NCI-H128 (cell line): ENCODE data around the gene KLHL29.

ENCODE experiments used
- DNase-seq: peaks from one replicate; lab custom pipeline; 2025; ENCODE audit not compliant: unreplicated experiment; lab: John Stamatoyannopoulos, UW

Gene KLHL29

DNA sequence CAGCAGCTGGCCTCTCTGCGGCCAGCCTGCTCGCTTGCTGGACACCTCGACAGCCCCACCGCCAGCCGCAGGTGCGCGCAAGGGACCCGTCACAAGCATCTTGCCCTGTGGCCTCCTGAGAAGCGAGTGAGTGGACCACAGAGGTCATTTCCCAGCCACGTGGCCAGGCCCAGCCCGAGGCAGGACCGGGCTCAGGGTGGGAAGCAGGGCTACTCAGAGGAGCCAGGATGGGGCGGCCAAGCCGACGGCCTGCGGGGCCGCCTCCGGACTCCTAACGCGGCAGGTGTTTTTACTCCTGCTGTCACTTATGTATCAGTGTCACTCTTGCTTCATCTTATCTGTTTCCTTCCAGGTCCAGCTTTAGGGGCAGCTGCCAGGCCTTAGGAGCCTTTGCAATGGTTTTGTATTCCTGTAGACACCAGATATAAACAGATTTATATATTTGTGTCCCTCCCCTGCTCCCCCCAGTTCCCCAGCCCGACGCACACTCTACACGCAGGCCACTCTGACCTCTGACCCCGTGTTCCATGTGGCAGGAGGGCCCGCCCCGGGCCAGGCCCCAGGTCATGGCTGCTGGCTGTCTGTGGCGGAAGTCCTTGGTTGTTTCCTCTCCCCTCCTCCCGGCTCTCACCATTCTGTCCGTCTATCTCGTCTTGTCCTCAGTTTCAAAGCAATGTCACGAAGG, 305.6 kb downstream of the KLHL29 start:
- DNase-seq, result no peak

DNA sequence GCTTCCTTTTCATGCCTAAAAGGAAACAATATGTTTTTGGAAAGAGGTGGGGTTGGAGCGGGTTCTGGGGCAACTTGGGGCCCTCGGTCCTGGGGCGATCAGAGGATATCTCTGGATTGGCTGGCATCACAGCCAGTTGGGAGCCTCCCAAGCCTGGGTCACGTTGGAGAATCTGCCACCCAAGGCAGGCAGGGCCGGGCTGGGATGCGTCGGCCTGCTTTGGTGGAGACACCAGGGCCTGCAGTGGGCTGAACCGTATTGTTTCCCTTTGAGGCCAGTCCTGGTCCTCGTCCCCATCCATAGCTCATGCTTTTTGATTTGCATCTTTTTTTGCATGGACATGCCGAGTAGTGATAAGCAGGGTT, 306.1 kb downstream of the KLHL29 start:
- DNase-seq, result no peak

DNA sequence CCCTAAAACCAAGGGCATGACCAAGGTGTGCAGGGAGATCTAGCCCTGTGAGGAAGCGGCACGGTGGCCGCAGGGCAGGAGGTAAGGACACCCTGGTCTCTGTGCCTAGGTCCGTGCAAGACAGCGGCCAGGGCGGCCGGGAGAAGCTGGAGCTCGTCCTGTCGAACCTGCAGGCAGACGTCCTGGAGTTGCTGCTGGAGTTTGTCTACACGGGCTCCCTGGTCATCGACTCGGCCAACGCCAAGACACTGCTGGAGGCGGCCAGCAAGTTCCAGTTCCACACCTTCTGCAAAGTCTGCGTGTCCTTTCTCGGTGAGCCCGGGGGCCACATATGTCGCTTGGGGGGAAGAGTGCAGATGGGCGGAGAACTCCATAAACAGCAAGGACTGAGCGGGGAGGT, 306.6 kb downstream of the KLHL29 start:
- DNase-seq, result no peak

DNA sequence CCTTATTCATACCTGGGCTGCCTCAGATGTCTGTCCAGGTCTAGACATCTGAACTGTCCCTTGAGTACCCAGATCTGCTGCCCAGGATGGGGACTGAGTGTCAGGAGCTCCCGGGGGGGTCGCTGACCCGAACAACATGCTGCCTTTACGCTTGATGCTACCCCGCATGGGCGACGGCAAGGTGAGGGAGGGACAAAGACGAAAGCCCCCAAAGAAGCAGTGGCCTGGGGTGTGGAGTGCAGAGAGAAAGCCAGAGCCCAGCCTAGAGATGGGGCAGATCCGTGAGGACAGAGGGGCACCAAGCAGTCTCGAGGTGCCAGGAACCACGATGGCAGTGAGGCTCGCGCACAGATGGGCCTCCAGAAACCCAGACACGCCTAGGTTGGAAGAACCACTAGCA, 307.3 kb downstream of the KLHL29 start:
- no peak for DNase-seq

DNA sequence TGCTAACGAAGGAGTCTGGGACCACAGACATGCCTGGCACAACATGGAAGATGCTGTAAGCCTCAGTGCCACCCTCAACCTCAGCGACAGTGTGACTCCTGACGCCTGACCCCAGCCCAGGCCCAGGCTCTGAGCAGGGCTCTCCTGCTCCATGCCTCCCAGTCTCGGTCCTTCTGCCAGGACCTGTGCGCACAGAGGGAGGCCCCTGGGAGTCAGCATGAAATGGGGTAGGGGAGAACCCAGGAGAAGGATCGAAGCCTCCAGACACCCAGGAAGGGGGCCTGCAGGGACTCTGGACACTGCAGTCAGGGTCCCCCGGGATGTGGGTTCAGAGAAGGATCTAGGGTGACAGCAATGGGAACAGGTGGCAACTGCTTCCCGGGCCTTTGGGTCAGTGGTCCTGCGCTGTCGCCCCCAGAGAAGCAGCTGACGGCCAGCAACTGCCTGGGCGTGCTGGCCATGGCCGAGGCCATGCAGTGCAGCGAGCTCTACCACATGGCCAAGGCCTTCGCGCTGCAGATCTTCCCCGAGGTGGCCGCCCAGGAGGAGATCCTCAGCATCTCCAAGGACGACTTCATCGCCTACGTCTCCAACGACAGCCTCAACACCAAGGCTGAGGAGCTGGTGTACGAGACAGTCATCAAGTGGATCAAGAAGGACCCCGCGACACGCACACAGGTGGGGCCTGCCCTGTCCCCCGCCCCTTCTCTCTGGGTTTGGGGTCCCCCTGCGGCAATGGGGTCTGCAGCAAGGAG, 308.0 kb downstream of the KLHL29 start:
- DNase-seq, result no peak

DNA sequence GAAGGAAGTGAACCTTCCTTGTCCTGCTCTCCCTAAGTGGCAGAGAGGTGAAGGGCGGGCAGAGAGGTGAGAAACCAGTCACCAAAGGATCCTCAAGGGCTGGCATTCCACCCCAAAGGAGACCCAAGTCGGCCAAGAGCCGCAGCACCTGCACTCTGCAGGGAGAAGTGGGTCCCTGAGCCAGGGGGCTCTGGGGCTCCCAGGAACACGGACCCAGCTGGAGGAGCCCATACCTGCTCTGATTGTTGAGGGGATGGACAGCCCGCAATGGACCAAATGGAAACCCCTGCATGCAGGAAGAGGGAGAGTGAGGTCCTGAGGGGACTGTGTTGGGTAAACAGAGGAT, 308.6 kb downstream of the KLHL29 start:
- no peak for DNase-seq

DNA sequence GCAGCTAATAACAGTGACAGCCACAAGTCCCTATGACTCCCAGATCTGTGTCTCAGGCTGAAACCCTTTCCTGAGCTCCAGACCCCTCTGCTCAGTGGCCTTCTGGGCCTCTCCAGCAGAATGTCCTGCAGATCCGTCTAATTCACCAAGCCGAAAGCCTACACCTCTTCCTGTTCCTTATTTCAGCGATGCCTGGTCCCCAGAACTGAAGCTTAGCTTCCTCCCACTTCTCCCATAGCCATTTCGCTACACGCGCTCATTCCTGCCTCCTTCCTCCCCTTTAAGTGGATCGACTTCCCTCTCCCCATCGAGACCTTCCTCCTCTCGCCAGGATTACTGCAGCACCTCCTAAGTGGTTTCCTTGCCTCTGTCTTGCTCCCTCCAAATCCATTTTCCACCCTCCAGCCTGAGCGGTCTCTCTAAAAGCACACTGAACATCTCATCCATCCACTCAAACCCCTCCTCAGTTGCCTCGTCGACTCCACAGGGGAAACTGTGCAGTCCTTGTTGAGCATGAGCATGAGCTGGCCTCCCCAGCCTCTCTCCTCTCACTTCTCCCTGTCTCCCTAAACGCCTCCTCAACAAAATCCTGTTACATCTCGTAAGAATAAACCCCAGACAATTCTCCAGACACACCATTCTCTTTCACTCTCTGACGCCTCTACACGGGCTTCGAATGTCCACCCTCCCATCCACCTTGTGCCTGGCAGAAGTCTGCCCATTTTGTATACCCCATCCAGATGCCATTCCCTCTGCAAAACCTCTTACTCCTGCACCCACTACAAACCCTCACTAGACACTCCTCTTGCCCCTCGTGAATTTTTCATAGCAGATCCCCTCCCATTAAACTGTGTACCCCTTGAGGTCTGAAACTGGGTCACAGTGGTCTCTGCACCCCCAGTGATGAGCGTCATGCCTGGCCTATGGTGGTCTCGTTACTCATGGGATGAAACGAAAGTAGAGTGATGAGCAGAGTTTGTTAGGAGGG, 309.4 kb downstream of the KLHL29 start:
- no peak for DNase-seq

DNA sequence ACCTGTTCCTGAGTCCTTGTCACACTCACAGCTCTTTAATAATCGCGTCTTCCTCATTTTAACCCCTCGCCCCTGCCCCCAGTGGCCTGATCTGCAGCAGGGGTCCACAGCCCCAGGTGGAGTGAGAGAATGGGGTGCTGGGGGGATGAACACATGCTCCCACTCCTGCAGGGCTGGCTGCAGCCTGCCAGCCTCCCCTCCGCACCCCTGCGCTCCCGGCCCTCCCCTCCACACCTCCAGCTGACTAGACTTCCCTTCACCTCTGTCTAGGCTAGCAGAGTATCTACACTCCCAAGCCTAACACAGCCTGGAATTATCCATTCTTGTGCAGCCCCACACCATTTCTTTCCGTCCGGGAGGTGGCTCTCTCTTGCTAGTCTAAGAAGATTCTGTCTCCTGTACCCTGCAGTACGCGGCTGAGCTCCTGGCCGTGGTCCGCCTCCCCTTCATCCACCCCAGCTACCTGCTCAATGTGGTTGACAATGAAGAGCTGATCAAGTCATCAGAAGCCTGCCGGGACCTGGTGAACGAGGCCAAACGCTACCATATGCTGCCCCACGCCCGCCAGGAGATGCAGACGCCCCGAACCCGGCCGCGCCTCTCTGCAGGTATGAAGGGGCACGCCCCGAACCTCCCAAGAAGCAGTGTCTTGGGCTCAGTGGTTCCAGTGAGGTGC, 310.4 kb downstream of the KLHL29 start:
- no peak for DNase-seq

DNA sequence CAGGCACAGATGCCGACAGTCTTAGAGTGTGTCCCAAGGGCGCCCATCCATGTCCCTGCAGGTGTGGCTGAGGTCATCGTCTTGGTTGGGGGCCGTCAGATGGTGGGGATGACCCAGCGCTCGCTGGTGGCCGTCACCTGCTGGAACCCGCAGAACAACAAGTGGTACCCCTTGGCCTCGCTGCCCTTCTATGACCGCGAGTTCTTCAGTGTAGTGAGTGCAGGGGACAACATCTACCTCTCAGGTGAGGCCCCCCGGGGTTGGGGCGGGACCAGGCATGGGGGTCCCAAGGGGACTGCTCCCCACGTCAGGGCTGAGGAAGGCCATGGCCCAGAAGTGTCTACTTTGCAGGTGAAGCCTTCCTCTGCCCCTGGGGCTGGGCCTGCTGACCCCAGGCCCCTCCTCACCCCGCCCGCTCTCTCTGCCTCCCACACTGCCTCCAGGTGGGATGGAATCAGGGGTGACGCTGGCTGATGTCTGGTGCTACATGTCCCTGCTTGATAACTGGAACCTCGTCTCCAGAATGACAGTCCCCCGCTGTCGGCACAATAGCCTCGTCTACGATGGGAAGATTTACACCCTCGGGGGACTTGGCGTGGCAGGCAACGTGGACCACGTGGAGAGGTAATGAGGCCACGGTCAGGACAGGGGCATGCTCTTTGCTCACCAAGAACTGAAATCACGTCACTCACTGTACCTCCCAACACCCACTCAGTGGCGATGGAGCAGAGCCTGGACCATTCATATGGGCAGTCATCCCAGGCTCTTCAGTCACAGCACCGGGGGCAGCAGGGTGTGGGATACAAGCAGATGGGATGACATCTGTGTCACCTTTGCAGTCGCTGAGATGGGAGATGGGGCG, 311.1 kb downstream of the KLHL29 start:
- no peak for DNase-seq

DNA sequence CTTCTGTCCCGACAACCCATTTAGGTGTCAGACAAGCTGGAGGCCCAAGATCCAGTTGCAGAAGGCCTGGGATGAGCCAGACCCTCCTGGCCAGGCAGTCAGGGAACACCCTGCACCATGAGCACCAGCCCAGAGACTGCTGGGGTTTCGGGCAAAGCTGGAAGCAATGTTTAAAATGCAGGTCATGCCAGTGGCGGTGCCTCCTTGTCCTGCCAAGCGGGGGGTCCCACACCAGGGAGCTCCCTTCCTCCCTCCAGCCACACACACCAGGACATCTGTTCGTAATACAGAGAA, 311.7 kb downstream of the KLHL29 start:
- no peak for DNase-seq

DNA sequence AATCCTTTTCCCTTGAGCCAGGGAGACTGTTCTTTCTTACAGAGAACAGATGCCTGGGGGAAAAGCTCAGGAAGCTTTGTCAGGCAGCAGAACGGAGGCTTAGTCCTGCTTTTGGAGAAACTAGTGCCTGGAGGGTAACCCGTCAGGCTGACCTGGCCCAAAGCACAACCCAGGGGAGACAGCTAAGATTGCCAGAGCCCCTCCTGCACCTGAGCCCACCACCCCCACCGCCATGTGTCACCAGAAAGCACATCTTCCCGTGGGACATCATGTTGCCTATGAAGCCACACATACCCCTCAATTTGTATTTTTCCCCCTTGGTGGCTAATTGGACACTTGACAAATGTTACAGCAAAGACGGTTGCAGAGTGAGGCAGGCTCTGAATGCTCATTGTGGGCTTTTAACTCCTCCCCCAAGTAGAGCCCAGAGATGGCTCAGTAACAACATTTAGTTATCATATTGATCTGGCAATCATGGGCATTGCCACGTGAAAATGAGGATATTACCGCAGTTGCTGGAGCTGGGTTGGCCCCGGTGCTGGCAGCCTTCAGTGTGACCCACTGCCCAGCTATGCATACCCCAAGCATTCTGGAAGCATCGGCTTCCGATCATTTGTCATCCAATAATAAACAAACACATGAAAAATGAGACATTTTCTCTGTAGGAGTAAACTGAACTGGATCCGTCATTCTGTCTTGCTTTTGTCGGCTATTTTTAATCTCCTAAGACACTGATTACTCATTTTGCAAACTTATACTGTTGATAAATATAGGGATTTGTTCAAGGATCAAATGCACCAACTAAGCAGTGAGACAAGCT, 312.5 kb downstream of the KLHL29 start:
- no peak for DNase-seq

DNA sequence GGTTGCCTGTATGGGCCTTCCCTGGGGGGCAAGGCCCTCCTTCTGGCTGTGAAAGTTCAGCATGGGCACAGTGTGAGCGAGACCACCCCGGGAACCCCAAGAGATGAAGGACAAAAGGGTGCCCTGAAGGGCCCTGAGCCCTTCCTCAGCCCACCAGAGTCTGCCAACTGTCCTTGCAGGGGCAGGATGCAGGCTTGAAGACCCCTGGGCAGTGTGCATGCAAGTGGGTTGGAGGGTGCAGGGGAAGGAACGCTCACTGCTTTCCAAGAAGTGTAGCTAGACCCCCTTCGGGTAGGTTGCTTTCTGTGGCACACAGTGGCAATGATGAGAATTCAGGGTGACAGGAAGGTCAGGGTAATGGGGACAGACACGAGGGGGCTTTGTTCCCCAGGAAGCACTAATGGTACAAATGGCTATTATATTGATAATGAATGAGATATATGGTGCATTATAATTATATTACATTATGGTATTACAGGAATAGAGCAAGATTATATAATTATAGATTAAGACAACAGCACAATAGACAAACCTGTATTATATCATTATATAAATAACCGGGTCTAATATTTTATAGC, 313.2 kb downstream of the KLHL29 start:
- no peak for DNase-seq

DNA sequence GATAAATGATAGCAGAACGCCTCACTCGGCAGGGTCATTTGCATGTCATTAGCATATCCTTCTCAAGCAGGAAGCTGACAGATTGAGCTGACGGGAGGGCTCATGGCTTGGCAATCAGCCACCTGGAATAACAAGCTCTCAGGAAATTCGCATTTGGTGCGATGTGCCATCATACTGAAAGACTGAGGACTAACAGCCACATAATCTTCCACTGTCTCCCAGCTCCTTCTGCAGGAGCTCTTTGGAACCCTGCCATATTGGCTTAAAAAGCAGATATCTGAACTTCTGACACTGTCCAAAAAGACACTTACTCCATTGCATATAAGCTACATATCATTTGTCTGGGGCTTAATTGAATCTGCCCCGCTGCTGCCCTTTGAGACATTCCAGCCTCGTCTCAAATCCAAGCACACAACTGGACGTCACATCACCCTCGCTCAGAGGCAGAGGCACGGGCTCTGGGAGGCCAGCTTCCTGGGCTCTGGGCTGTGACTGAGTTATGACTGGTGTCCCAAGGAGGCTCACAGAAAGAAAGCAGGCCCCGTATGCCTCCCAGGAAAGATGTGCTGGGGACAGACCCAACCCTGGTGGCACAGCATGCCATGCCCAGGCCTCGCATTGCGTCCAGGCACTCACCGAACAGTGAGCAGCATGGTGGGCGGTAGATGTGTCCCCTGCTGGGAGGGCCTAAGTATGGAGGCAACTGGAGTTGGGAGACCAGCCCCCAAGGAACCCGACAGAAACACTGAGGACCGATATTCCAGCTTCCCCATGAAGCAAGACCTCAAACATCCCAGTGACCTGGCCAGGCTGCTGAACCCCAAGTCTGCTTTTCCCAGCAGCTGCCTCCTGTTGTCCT, 314.0 kb downstream of the KLHL29 start:
- no peak for DNase-seq

DNA sequence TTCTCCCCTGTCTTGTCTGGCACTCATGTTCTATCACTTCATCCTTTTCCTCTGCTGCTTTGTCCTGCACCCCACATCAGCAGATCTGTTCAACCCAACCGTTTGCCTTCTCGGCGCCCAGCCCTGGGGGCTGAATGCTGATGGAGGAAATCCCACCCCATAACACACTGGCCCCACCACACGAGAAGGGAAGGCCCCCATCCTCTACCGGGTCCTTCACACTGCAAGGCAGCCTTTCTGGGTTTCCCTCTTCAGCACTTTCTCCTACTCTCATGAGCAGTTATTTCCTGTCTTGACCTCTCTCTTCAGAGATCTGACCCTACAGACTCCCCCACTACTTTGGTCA, 314.6 kb downstream of the KLHL29 start:
- no peak for DNase-seq

DNA sequence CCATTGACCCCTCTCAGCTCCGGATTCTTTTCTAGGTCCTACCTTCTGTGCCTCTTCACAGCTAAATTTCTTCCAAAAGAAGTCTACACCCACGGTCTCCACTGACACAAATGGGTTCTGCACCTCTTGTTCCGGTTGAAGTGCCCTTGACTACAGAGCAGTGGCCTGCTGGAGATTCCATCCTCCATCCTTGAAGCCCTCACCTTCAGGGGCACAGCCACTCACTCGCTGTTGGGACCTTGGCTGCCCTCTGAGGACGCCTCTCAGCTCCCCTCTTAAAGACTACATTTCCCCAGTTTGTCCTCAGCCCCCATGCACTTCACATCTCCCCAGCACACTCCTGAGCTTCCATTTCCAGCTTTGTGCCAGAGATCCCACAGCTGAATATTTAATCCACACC, 315.6 kb downstream of the KLHL29 start:
- DNase-seq, result no peak

DNA sequence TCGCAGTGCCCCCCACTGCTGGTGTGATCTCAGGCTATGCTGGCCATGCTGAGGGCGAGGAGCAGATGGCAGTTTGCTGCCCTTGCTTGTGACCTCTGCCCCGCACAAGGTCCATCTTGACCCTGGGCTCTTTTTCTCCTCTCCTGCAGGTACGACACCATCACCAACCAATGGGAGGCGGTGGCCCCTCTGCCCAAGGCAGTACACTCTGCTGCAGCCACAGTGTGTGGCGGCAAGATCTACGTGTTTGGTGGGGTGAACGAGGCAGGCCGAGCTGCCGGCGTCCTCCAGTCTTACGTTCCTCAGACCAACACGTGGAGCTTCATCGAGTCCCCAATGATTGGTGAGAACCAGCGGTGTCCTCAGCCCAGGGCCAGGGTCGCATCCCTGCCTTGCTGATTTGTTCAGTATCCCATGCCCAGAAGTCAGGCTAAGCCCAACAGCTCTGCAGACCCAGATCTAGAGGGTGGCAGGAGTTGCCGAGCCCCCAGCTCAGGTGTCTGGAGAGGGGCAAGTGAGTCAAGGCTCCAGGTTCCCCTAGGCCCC, 318.1 kb downstream of the KLHL29 start:
- no peak for DNase-seq

DNA sequence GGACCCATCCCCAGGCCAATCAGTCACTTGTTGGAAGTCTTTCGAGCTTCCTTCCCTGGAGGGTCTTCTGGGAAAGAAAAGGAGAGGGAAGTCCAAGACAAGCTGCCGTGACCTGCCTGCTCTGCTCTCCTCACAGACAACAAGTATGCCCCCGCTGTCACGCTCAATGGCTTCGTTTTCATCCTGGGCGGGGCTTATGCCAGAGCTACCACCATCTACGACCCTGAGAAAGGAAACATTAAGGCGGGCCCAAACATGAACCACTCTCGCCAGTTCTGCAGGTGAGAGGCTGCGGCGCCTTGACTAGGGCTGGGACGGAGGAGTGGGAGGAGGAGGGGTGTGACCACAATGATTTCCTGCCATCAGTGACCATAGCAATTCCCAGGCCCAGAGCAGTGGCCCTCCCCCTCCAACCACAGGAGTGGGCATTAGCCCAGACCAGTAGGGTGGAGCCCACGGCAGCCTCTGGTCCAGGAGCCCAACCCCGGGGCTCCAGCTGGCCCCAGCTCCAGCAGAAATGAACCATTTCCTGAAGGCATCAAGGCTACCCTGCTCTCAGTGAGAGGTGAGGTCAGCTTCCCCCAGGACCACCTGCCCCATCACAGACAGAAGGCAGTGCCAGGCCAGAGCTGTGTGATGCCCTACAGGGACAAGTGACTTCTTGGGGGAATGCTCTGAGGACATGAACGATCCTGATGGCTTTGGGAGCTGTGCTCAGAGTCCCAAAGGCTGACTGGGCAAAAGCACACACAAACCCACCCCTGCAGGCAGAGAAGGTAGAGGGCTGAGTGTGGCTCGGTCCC, 318.8 kb downstream of the KLHL29 start:
- no peak for DNase-seq
